ENCODE measurements around the gene EXOC3.
"Not testable (repeated sequence)": the region's sequence is repeated elsewhere in the genome, so short reads cannot be mapped to it uniquely, and the experiment has no call there.

The EXOC3 gene

GRCh38 chr5:507986-508575 is 65.1 kb downstream of the EXOC3 start:
- not testable (repeated sequence) for DNase-seq

GRCh38 chr5:509611-510185 is 66.7 kb downstream of the EXOC3 start:
- DNase-seq, result no peak

DNA sequence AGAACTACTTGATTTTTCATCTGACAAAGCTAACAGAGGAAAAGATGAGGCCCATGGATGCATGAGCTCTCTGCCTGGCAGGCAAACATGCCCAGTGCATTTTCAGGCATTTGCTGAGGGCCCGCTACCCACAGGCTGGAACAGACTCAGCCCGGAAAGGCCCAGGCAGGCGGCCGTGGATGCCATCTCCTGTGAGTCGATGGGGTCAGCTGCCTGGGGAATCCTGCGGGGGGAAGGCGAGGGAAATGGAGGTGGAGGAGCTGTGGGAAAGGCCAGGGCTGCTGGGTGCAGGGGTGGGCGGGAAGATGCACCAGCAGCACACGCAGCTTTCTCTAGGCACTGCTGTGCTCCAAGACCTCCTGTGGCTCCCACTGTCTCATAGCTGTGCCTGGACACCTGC is 67.5 kb downstream of the EXOC3 start:
- DNase-seq, result no peak

- DNase-seq, result no peak
These were observed 68.5 kb downstream of the EXOC3 start for GRCh38 chr5:511476-511875.

DNA sequence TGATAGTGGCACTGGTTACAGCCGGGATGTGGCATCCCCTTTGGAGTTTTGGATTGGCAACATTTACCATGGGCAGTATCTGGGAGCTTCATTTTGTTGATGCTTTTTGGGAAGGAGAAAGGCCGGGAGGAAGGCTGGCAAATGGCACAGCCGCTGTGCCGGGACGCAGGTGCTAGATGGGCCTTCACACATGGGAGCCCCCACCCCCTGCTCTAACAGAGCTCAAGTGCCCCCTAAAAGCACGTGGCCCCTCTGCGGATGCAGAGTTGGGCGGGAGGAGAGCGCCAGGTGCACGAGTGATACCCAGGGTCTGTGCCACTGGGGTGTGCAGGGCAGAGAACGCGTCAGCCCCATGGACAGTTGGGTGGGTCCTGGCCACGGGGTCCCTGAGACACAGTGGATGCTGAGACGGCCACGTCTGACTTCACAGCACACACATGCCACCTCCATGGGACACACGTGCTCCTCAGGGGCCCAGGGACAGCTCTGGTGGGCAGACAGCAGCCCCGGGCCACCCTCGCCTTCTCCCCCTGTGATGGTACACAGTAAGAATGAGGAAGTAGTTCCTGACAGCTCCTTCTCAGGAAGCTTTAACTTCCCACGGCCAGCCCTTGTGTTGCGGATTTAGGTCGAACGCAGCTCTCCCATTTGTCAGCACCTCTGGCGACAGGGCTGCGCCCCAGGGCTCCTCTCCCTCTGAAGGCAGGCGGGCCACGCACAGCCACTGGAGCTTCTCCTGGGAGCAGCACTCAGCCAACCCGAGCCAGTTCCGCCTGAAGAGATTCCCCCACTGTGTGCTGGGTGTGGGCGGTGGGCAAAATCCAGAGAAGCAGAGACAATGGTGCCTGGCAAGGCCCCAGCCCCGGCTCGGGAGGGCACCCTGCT is 70.5 kb downstream of the EXOC3 start:
- no peak for DNase-seq

- DNase-seq, result no peak
These were observed 71.1 kb downstream of the EXOC3 start for GRCh38 chr5:514101-514485.

DNA sequence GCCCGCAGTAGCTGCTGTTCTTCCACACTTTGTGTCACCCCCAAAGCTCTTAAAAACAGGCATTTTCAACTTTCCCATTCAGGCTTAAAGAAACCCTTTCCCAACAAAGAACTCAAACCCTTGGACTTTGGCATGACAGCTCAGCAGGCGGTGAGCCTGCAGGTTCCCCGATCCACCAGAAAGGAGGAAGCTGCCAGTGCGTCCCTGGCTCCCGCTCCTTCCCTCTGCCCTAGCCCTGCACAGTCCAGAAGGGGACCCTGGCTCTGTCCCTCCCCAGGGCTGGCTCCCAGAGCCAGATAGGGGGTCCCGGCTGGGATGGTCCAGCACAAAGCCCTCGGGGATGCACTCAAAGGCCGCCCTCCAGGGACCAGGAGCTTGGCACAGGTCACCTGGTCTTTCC is 71.7 kb downstream of the EXOC3 start:
- no peak for DNase-seq

- no peak for DNase-seq
These were observed 72.4 kb downstream of the EXOC3 start for GRCh38 chr5:515273-515836.

- DNase-seq, result no peak
These were observed 73.5 kb downstream of the EXOC3 start for GRCh38 chr5:516338-516925.
